H1 (cell line): ENCODE data around the gene RGS21. TPM values are rescaled to one million over a fixed set of nuclear protein-coding genes. Genes with fewer than 3 reads are reported as not detected.

Experiments
- CTCF ChIA-PET: fragments of 300-600 bp; sonication (Branson Sonifier 250); formaldehyde crosslinking; loops from one replicate; lab custom pipeline; 2021; ENCODE audit not compliant: partially characterized antibody; lab: Charles Lee
- POLR2A ChIA-PET: fragments of 300-600 bp; sonication (Branson Sonifier 250); formaldehyde crosslinking; loops from one replicate; lab custom pipeline; 2021; ENCODE audit warnings: inconsistent platforms; ENCODE audit not compliant: partially characterized antibody; lab: Charles Lee
- DNase-seq, 2 experiments: peaks; one replicate each; pipeline versions ENCODE4 v3.0.0 to v3.0.0-alpha.2; 2010 to 2022; ENCODE audit warnings: low spot score in 2 of 2, low read depth in 1 of 2, mixed read lengths in 1 of 2
- FAIRE-seq: peaks from 2 replicates; lab custom pipeline; 2011; peaks lifted over from hg19 to GRCh38; lab: Jason Lieb, UNC
- H2AFZ ChIP-seq: 2 replicates; pipeline ENCODE4 v1.8.1; 2012; ENCODE audit warnings: low read length, inconsistent platforms
- H2AK5ac ChIP-seq: 2 replicates; pipeline ENCODE4 v1.6.1; 2013; ENCODE audit warnings: low read depth, low read length
- H2BK120ac ChIP-seq: replicated peaks from 2 replicates; pipeline ENCODE3; 2013; ENCODE audit warnings: low read depth, low read length, inconsistent platforms
- H2BK12ac ChIP-seq: 2 replicates; pipeline ENCODE4 v1.6.1; 2013; ENCODE audit warnings: low read depth, low read length
- H2BK15ac ChIP-seq: 2 replicates; pipeline ENCODE4 v1.6.1; 2013; ENCODE audit warnings: low read length
- H2BK20ac ChIP-seq: 2 replicates; pipeline ENCODE4 v1.6.1; 2013; ENCODE audit warnings: low read length
- H2BK5ac ChIP-seq: 2 replicates; pipeline ENCODE4 v1.6.1; 2013; ENCODE audit warnings: low read depth, low read length
- H3K14ac ChIP-seq: 2 replicates; pipeline ENCODE4 v1.6.1; 2013; ENCODE audit warnings: inconsistent platforms; ENCODE audit not compliant: insufficient read length
- H3K18ac ChIP-seq: 2 replicates; pipeline ENCODE4 v1.6.1; 2013; ENCODE audit warnings: low read length; ENCODE audit errors: extremely low read depth
- H3K23ac ChIP-seq: 2 replicates; pipeline ENCODE4 v1.6.1; 2013; ENCODE audit warnings: inconsistent platforms; ENCODE audit not compliant: insufficient read length
- H3K23me2 ChIP-seq: 2 replicates; pipeline ENCODE4 v1.6.1; 2013; ENCODE audit warnings: low read depth, low read length
- H3K27ac ChIP-seq: 2 replicates; pipeline ENCODE4 v1.6.1; 2011; ENCODE audit warnings: low read depth, low read length, inconsistent platforms
- H3K27me3 ChIP-seq, 4 experiments: replicated peaks in 1 of 4; 1 replicate in 1 of 4; 2 replicates in 3 of 4; pipeline versions ENCODE4 v1.6.1 to v1.8.1; 2011 to 2013; ENCODE audit warnings: low read length in 3 of 4, mild to moderate bottlenecking in 3 of 4, inconsistent platforms in 2 of 4, mixed read lengths in 2 of 4, moderate library complexity in 1 of 4; ENCODE audit not compliant: control insufficient read depth in 3 of 4, insufficient read depth in 3 of 4; ENCODE audit errors: extremely low read depth in 1 of 4
- H3K36me3 ChIP-seq, 4 experiments: 2 replicates each; pipeline versions ENCODE4 v1.6.1 to v1.8.1; 2011 to 2013; ENCODE audit warnings: mild to moderate bottlenecking in 4 of 4, low read length in 3 of 4, moderate library complexity in 2 of 4, control low read depth in 1 of 4, inconsistent platforms in 1 of 4; ENCODE audit not compliant: insufficient read depth in 4 of 4, control insufficient read depth in 2 of 4
- H3K4ac ChIP-seq: replicated peaks from 2 replicates; pipeline ENCODE3; 2013; ENCODE audit warnings: low read length, low read depth, mixed read lengths, inconsistent platforms; ENCODE audit not compliant: insufficient read length
- H3K4me1 ChIP-seq, 4 experiments: replicated peaks in 1 of 4; 1 replicate in 1 of 4; 2 replicates in 3 of 4; pipeline versions ENCODE4 v1.6.1 to v1.8.1; 2011 to 2013; ENCODE audit warnings: low read length in 3 of 4, inconsistent platforms in 2 of 4, mixed read lengths in 1 of 4; ENCODE audit not compliant: insufficient read depth in 4 of 4, control insufficient read depth in 3 of 4
- H3K4me2 ChIP-seq, 2 experiments: 2 replicates each; pipeline versions ENCODE4 v1.6.1 to v1.8.1; 2011 to 2013; ENCODE audit warnings: low read depth in 2 of 2, low read length in 2 of 2, control low read depth in 1 of 2, inconsistent platforms in 1 of 2, mild to moderate bottlenecking in 1 of 2; ENCODE audit not compliant: insufficient read depth in 1 of 2
- H3K4me3 ChIP-seq, 4 experiments: fragments of 200-600, 300-600 bp in 1 of 4; sonication (generic), shearing (Covaris generic), sonication (Bioruptor Twin) in 1 of 4; 2 replicates each; pipeline versions ENCODE4 v1.5.1 to v1.8.1; 2011 to 2016; ENCODE audit warnings: low read length in 4 of 4, low read depth in 3 of 4, control low read depth in 2 of 4, inconsistent platforms in 2 of 4, mild to moderate bottlenecking in 2 of 4, mixed read lengths in 1 of 4, moderate library complexity in 1 of 4; ENCODE audit not compliant: insufficient read depth in 2 of 4; ENCODE audit errors: extremely low read depth in 1 of 4
- H3K56ac ChIP-seq: replicated peaks from 2 replicates; pipeline ENCODE3; 2013; ENCODE audit warnings: low read depth, mild to moderate bottlenecking, mixed read lengths, low read length, inconsistent platforms; ENCODE audit not compliant: insufficient read length
- H3K79me1 ChIP-seq: 2 replicates; pipeline ENCODE4 v1.6.1; 2013; ENCODE audit warnings: low read depth, low read length, control low read depth
- H3K79me2 ChIP-seq, 2 experiments: 2 replicates each; pipeline versions ENCODE4 v1.6.1 to v1.8.1; 2012 to 2013; ENCODE audit warnings: low read length in 2 of 2, mild to moderate bottlenecking in 2 of 2, inconsistent platforms in 1 of 2; ENCODE audit not compliant: insufficient read depth in 2 of 2, control insufficient read depth in 1 of 2
- H3K9ac ChIP-seq, 4 experiments: replicated peaks in 1 of 4; 1 replicate in 1 of 4; 2 replicates in 3 of 4; pipeline versions ENCODE4 v1.6.1 to v1.8.1; 2011 to 2013; ENCODE audit warnings: low read depth in 3 of 4, low read length in 3 of 4, control low read depth in 2 of 4, mild to moderate bottlenecking in 2 of 4, moderate library complexity in 2 of 4, inconsistent platforms in 1 of 4; ENCODE audit errors: extremely low read depth in 1 of 4
- H3K9me3 ChIP-seq, 2 experiments: 2 replicates each; pipeline versions ENCODE4 v1.6.1 to v1.8.1; 2012 to 2013; ENCODE audit warnings: mild to moderate bottlenecking in 2 of 2, moderate library complexity in 2 of 2, control low read depth in 1 of 2, inconsistent platforms in 1 of 2, low read depth in 1 of 2, low read length in 1 of 2, mixed read lengths in 1 of 2; ENCODE audit not compliant: insufficient read depth in 2 of 2
- H4K20me1 ChIP-seq, 2 experiments: replicated peaks in 1 of 2; 2 replicates each; pipeline versions ENCODE3 to v1.8.1; 2011 to 2013; ENCODE audit warnings: inconsistent platforms in 2 of 2, low read length in 2 of 2, mild to moderate bottlenecking in 1 of 2; ENCODE audit not compliant: insufficient read depth in 2 of 2, control insufficient read depth in 1 of 2
- H4K5ac ChIP-seq: 2 replicates; pipeline ENCODE4 v1.6.1; 2013; ENCODE audit warnings: low read length, low read depth, mixed read lengths, inconsistent platforms; ENCODE audit not compliant: insufficient read length
- H4K8ac ChIP-seq: 2 replicates; pipeline ENCODE4 v1.8.0; 2013; ENCODE audit warnings: mild to moderate bottlenecking, moderate library complexity, low read length, inconsistent platforms; ENCODE audit not compliant: insufficient read depth; ENCODE audit errors: extremely low read depth
- H4K91ac ChIP-seq: replicated peaks from 2 replicates; pipeline ENCODE3; 2013; ENCODE audit warnings: low read length, mixed read lengths, inconsistent platforms; ENCODE audit not compliant: insufficient read length
- CTBP2 ChIP-seq: IDR thresholded peaks from 2 replicates; pipeline ENCODE4 v1.7.0; 2011; ENCODE audit warnings: borderline replicate concordance, mild to moderate bottlenecking, moderate library complexity, mixed read lengths, low read length; ENCODE audit not compliant: insufficient read depth, insufficient read length
- EP300 ChIP-seq, 2 experiments: IDR thresholded peaks; 1 replicate in 1 of 2; 2 replicates in 1 of 2; pipeline ENCODE4 v1.6.1; 2011 to 2012; ENCODE audit warnings: low read depth in 2 of 2, low read length in 2 of 2, mild to moderate bottlenecking in 2 of 2, borderline replicate concordance in 1 of 2, inconsistent platforms in 1 of 2, moderate library complexity in 1 of 2
- EZH2 ChIP-seq: fragments of 200-600 bp; sonication (generic); IDR thresholded peaks from 2 replicates; pipeline ENCODE4 v1.7.1; 2012; ENCODE audit warnings: low read depth, mild to moderate bottlenecking, moderate library complexity, low read length, inconsistent platforms; ENCODE audit not compliant: severe bottlenecking
- FOSL1 ChIP-seq: IDR thresholded peaks from 2 replicates; pipeline ENCODE4 v1.6.1; 2011; ENCODE audit warnings: mild to moderate bottlenecking, low read depth, low read length, moderate library complexity; ENCODE audit not compliant: insufficient read depth
- HDAC6 ChIP-seq: IDR thresholded peaks from one replicate; pipeline ENCODE4 v1.7.1; 2012; ENCODE audit warnings: low read depth, mild to moderate bottlenecking, inconsistent platforms, low read length, moderate library complexity
- JUN ChIP-seq: IDR thresholded peaks from 2 replicates; pipeline ENCODE4 v1.6.1; 2011; ENCODE audit warnings: low read depth, mild to moderate bottlenecking, improper control_type of control experiment, low read length
- JUND ChIP-seq: IDR thresholded peaks from 2 replicates; pipeline ENCODE4 v1.6.1; 2011; ENCODE audit warnings: mild to moderate bottlenecking, improper control_type of control experiment, low read length
- KDM1A ChIP-seq: fragments of 200-600, 300-600 bp; sonication (generic); IDR thresholded peaks from 2 replicates; pipeline ENCODE4 v1.7.1; 2016; ENCODE audit warnings: mild to moderate bottlenecking, low read length, borderline replicate concordance
- NANOG ChIP-seq: IDR thresholded peaks from 2 replicates; pipeline ENCODE4 v1.6.1; 2011; ENCODE audit warnings: low read length, low read depth, mild to moderate bottlenecking, inconsistent platforms; ENCODE audit not compliant: insufficient read depth, poor library complexity, severe bottlenecking
- NRF1 ChIP-seq: IDR thresholded peaks from 2 replicates; pipeline ENCODE4 v1.6.1; 2011; ENCODE audit warnings: mild to moderate bottlenecking, low read depth, low read length, improper control_type of control experiment
- RFX5 ChIP-seq: IDR thresholded peaks from 2 replicates; pipeline ENCODE4 v1.6.1; 2011; ENCODE audit warnings: low read depth, low read length, improper control_type of control experiment, borderline replicate concordance
- RXRA ChIP-seq: IDR thresholded peaks from 2 replicates; pipeline ENCODE4 v1.6.1; 2011; ENCODE audit warnings: low read depth, mild to moderate bottlenecking, low read length, moderate library complexity; ENCODE audit not compliant: insufficient read depth
- SAP30 ChIP-seq: fragments of 300-600 bp; sonication (generic); IDR thresholded peaks from 2 replicates; pipeline ENCODE4 v1.7.1; 2012; ENCODE audit warnings: low read length, moderate library complexity, mild to moderate bottlenecking, inconsistent platforms; ENCODE audit not compliant: insufficient read depth, insufficient replicate concordance
- TBP ChIP-seq: IDR thresholded peaks from 2 replicates; pipeline ENCODE4 v1.6.1; 2011; ENCODE audit warnings: low read depth, low read length, improper control_type of control experiment
- WGBS, 2 experiments: shearing (Covaris generic) in 1 of 2; methylation state at CpG; one replicate each; pipeline versions ENCODE4 v1.1.6 to v1.1.7; 2013 to 2015; ENCODE audit warnings: low lambda C conversion rate in 2 of 2, mixed read lengths in 2 of 2, inconsistent platforms in 1 of 2, low coverage in 1 of 2, missing lambda C conversion rate in 1 of 2; ENCODE audit not compliant: insufficient replicate concordance in 2 of 2, insufficient coverage in 1 of 2, insufficient read length in 1 of 2; ENCODE audit errors: extremely low coverage in 1 of 2, missing lambda C conversion rate in 1 of 2; 5-methylcytosine and 5-hydroxymethylcytosine counted together
- polyA plus RNA-seq, 7 experiments: library from polyadenylated mRNA; depleted of rRNA in 3 of 7; stranded (reverse) in 5 of 7; unstranded in 2 of 7; fragments of >200 nt in 5 of 7; fragments of 200-250 nt in 2 of 7; gene quantifications; 1 replicate in 5 of 7; 2 replicates in 1 of 7; 4 replicates in 1 of 7; pipeline versions ENCODE4 v1.2.1 to v1.2.3, GENCODE V29; 2011 to 2013; ENCODE audit warnings: missing spikeins in 2 of 7, mixed read lengths in 2 of 7
- total RNA-seq: library from RNA; stranded (reverse); fragmentation: NEBNext Ultra II Directional; extraction: Animal tissue kit (Norgen Biotek cat#: 25700); gene quantifications from 2 replicates; pipeline ENCODE4 v1.2.1, GENCODE V29; 2021

Gene RGS21
- total and polyA plus RNA-seq, 2 of the 8 experiments (the other 6 are each of a cell fraction or from before 2014, with no cell fraction given): not detected

DNA sequence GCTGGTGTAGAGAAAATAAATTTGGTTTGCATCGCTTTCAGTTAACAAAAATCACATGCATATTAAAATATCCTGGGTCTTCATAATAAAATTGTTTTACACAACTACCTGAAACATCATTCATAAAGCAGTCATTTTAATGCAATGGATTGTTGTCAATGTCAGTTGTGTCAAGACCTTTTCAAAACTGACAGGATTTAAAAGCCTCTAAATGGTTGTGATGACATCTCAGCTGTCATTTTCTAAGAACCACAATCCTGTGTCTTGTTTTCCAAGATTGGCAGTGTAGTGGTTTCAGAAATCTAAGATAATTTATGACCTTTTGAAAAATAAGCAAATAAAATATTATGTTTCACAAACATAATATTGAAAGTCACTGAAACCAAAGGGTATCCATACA lies 42.0 kb downstream of the RGS21 start:
- Histone ChIP-seq H4K91ac (no peak overlapping the region), H3K23ac (no peak overlapping the region), H2BK15ac (no peak overlapping the region), H2AK5ac (no peak overlapping the region), H2BK20ac (no peak overlapping the region), H3K4ac (no peak overlapping the region), H3K14ac (no peak overlapping the region), H3K4me2 (no peak overlapping the region), H3K27me3 (no peaks in the 10 kb centered on the region), H3K4me3 (no peak overlapping the region), H3K9me3 (no peaks in the 10 kb centered on the region), H3K56ac (no peak overlapping the region), H3K79me2 (no peaks in the 10 kb centered on the region), H3K18ac (no peak overlapping the region), H2BK5ac (no peak overlapping the region), H3K27ac (no peak overlapping the region), H4K5ac (no peak overlapping the region), H3K9ac (no peak overlapping the region), H3K79me1 (no peaks in the 10 kb centered on the region), H2BK120ac (no peak overlapping the region), H2AFZ (no peak overlapping the region), H3K4me1 (no peaks in the 10 kb centered on the region), H4K8ac (no peak overlapping the region), H4K20me1 (no peaks in the 10 kb centered on the region), H3K23me2 (no peaks in the 10 kb centered on the region), H2BK12ac (no peak overlapping the region), H3K36me3 (no peaks in the 10 kb centered on the region)
- CTCF ChIA-PET: interaction anchor here (0.6 to 0.7 kb wide), 2 partner anchors 19 to 52 kb away, joined by 3 read pairs; no protein-coding TSS in a partner anchor
- POLR2A ChIA-PET: no interaction called here
- DNase-seq (no peak), FAIRE-seq (no peak)
- 93% methylated on average over 1 of the region's 1 CpG; no CpG with 5 or more reads in 1 of the 2 experiments for WGBS, 2 experiments
- TF ChIP-seq NANOG (no peak), EZH2 (no peak), JUN (no peak), SAP30 (no peak), FOSL1 (no peak), KDM1A (no peak), HDAC6 (no peak), TBP (no peak), RFX5 (no peak), RXRA (no peak), CTBP2 (no peak), JUND (no peak), EP300 (IDR thresholded peaks at IDR 0.05; ENCODE audit: borderline replicate concordance in 1 of 2, low read depth in 2 of 2, low read length in 2 of 2) (no peak), NRF1 (no peak)
